Measurements from ENCODE around the gene FHAD1. TPM values are rescaled to one million over a fixed set of nuclear protein-coding genes. Genes with fewer than 3 reads are reported as not detected.

Gene FHAD1
- total RNA-seq, 1 experiment from 2014 or later: not detected

GRCh38 chr1:15347182-15347581 is 100.2 kb downstream of the FHAD1 start:
- ChIA-PET CTCF (interaction anchor here (1.5 kb wide), 1 partner anchor 84 kb away, joined by 4 read pairs; no protein-coding TSS in a partner anchor), POLR2A (interaction anchor here (0.6 to 0.9 kb wide), 2 partner anchors 23 to 271 kb away, joined by 3 read pairs; no protein-coding TSS in a partner anchor)
- no peak overlapping the region for H3K4me3 Mint-ChIP-seq (ENCODE audit: unreplicated experiment)

GRCh38 chr1:15348648-15349047 is 101.6 kb downstream of the FHAD1 start:
- Mint-ChIP-seq H3K27ac (ENCODE audit: low read depth, unreplicated experiment) (no peak overlapping the region), H3K36me3 (ENCODE audit: insufficient read depth, unreplicated experiment) (no peaks in the 10 kb centered on the region), H3K27me3 (ENCODE audit: insufficient read depth, unreplicated experiment) (no peaks in the 10 kb centered on the region), H3K4me1 (ENCODE audit: insufficient read depth, unreplicated experiment) (peaks cover 40% of the 10 kb centered on the region), H3K4me3 (ENCODE audit: unreplicated experiment) (no peak overlapping the region), H3K9me3 (ENCODE audit: unreplicated experiment) (no peaks in the 10 kb centered on the region)
- CTCF ChIA-PET: interaction anchor here (1.5 kb wide), 1 partner anchor 83 kb away, joined by 4 read pairs; no protein-coding TSS in a partner anchor
- no peak for DNase-seq (ENCODE audit: unreplicated experiment)
- BruUV-seq (replicated peaks): no TSS peak
- intact Hi-C loops (cut with micrococcal nuclease): no loop called here
- POLR2A ChIA-PET: no interaction called here
- no peak for TF ChIP-seq CTCF (IDR thresholded peaks at IDR 0.05; ENCODE audit: unreplicated experiment)

More at GRCh38 chr1:15347182-15347581, 100.2 kb downstream of the FHAD1 start:
- H3K9me3 Mint-ChIP-seq (ENCODE audit: unreplicated experiment): no peaks in the 10 kb centered on the region
- H3K27me3 Mint-ChIP-seq (ENCODE audit: insufficient read depth, unreplicated experiment): no peaks in the 10 kb centered on the region
- intact Hi-C loops (cut with micrococcal nuclease): no loop called here
- BruUV-seq (replicated peaks): no TSS peak
- H3K4me1 Mint-ChIP-seq (ENCODE audit: insufficient read depth, unreplicated experiment): peaks cover 34% of the 10 kb centered on the region
- TF ChIP-seq CTCF (IDR thresholded peaks at IDR 0.05; ENCODE audit: unreplicated experiment): no peak
- no peaks in the 10 kb centered on the region for H3K36me3 Mint-ChIP-seq (ENCODE audit: insufficient read depth, unreplicated experiment)
- no peak overlapping the region for H3K27ac Mint-ChIP-seq (ENCODE audit: low read depth, unreplicated experiment)
- DNase-seq (ENCODE audit: unreplicated experiment): no peak

GRCh38 chr1:15349133-15349532 is 102.1 kb downstream of the FHAD1 start:
- intact Hi-C loops (cut with micrococcal nuclease): no loop called here
- Mint-ChIP-seq H3K27ac (ENCODE audit: low read depth, unreplicated experiment) (no peak overlapping the region), H3K4me1 (ENCODE audit: insufficient read depth, unreplicated experiment) (peaks cover 42% of the 10 kb centered on the region), H3K36me3 (ENCODE audit: insufficient read depth, unreplicated experiment) (no peaks in the 10 kb centered on the region), H3K4me3 (ENCODE audit: unreplicated experiment) (no peak overlapping the region), H3K27me3 (ENCODE audit: insufficient read depth, unreplicated experiment) (no peaks in the 10 kb centered on the region), H3K9me3 (ENCODE audit: unreplicated experiment) (no peaks in the 10 kb centered on the region)
- POLR2A ChIA-PET: interaction anchor here (1.3 kb wide), 1 partner anchor 10 kb away, joined by 3 read pairs; no protein-coding TSS in a partner anchor
- CTCF ChIA-PET: no interaction called here
- TF ChIP-seq CTCF (IDR thresholded peaks at IDR 0.05; ENCODE audit: unreplicated experiment): no peak
- DNase-seq (ENCODE audit: unreplicated experiment): no peak
- BruUV-seq (replicated peaks): no TSS peak

GRCh38 chr1:15350151-15350550 is 103.1 kb downstream of the FHAD1 start:
- ChIA-PET POLR2A (interaction anchor here (0.6 to 1.3 kb wide), 4 partner anchors 8 to 101 kb away, joined by 3 to 4 read pairs (median 3); no protein-coding TSS in a partner anchor), CTCF (interaction anchor here (1.3 kb wide), 1 partner anchor 81 kb away, joined by 4 read pairs; no protein-coding TSS in a partner anchor)
- no peak for TF ChIP-seq CTCF (IDR thresholded peaks at IDR 0.05; ENCODE audit: unreplicated experiment)
- Mint-ChIP-seq H3K4me1 (ENCODE audit: insufficient read depth, unreplicated experiment) (peaks cover 47% of the 10 kb centered on the region), H3K36me3 (ENCODE audit: insufficient read depth, unreplicated experiment) (no peaks in the 10 kb centered on the region), H3K27me3 (ENCODE audit: insufficient read depth, unreplicated experiment) (no peaks in the 10 kb centered on the region), H3K4me3 (ENCODE audit: unreplicated experiment) (no peak overlapping the region), H3K9me3 (ENCODE audit: unreplicated experiment) (no peaks in the 10 kb centered on the region), H3K27ac (ENCODE audit: low read depth, unreplicated experiment) (no peak overlapping the region)
- intact Hi-C loops (cut with micrococcal nuclease): no loop called here
- no TSS peak for BruUV-seq (replicated peaks)
- DNase-seq (ENCODE audit: unreplicated experiment): no peak

Data from MCF 10A (cell line).